ENCODE data around the gene C5orf46. TPM values are rescaled to one million over a fixed set of nuclear protein-coding genes. Genes with fewer than 3 reads are reported as not detected.
"Not testable (repeated sequence)": the region's sequence is repeated elsewhere in the genome, so short reads cannot be mapped to it uniquely, and the experiment has no call there.

Gene C5orf46
- not detected in 2 replicates for total RNA-seq

DNA sequence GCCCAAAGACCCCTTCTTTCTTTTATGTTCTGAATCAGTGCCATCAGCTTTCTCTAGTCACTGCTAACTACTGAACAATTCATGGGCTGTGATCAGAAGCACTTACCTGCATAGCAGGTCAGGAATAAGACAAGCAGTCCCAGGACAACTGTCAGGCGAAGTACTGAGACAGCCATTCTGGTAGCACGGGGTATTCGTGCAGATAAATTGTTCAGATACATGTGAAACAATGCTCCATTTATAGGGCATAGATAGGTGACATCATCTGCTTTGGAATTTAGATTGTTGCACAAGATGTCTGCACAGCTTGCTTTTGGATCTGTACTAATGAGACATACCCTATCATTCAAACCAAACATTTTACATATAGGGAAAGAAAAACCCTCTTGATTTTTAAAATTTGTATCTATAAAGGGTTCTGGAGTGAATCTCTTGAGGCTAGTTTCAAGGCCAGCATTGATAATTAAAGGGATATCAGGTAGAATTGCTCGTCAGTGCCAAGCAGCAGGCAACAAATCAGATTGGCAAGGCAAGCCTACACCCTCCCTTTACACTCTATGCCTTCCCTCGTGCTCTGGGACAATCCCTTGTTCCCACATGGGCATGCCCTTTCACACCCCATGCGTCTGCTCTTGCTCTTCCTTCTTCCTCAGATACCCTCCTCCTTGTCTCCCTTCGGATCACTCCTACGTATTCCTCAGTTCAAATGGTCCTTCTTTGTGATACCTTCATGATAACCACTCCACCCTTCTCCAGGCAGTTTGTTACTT lies at the start of gene C5orf46:
TSS of gene C5orf46 (minus strand) at position 213 of the 770 bp plus-strand sequence. CDS start at position 176, 37 bp downstream.
- peak in 1 of 2 donors; percentile 3 for DNase-seq (ENCODE audit: low read depth in 2 of 2)

DNA sequence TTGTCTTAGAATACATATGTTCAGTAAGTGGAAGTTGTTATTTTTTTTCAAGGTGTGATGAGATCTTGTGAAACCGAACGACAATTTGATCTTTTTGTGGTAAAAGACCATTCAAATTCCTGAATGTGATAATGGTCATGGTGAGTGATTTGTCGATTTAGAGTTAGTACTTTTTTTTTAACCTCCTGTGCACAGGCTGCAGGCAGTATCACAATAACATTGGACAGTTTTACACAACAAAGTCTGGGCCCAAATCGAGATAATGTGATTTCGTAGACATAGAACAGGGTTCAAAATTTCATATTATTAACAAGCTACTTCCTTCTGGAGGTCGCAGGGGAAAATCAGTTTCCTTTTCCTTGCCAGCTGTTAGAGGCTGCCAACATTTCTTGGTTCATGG lies 48.6 kb upstream of the C5orf46 start:
- peak in 1 of 2 donors; percentile 58 for DNase-seq (ENCODE audit: low read depth in 2 of 2)

DNA sequence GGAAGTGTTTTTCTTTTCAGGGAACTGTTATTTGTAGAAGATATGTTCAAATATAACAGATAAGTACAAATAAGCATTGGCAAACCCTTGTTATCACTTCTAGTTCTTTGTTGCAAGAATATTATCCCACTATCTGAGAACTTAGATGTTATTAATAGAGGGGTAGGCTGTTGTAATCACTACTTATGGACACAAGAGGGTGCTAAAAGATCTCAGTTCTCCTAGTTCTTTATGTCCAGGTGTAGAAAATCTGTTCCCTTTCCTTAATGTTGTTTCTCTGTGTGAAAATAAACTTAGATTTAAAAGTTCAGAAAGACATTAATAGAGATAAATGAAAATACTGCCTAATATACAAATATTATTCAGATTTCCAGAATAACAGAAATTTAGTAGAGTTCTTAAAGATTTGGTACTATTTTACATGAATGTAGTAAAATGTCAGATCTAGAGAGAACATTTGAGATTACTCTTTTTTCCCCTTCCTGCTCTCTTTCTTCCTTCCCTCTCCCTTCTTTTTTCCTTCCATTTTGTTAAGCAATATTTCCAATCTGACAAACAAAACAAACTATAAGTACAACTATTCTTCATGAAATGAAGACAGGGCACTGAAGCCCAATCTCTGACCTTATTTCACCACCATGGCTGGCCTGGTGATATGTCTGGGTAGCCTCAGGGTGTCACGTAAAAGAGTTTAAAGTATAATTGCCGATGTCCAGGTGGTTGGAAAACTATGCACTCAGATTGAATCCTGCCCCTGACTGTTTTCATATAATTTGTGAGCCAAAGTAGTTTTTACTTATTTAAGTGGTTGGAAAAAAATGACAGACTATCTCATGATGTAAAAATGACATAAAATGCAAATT lies 43.6 kb upstream of the C5orf46 start:
- DNase-seq (ENCODE audit: low read depth in 2 of 2) = peak; percentile 53 to 67

DNA sequence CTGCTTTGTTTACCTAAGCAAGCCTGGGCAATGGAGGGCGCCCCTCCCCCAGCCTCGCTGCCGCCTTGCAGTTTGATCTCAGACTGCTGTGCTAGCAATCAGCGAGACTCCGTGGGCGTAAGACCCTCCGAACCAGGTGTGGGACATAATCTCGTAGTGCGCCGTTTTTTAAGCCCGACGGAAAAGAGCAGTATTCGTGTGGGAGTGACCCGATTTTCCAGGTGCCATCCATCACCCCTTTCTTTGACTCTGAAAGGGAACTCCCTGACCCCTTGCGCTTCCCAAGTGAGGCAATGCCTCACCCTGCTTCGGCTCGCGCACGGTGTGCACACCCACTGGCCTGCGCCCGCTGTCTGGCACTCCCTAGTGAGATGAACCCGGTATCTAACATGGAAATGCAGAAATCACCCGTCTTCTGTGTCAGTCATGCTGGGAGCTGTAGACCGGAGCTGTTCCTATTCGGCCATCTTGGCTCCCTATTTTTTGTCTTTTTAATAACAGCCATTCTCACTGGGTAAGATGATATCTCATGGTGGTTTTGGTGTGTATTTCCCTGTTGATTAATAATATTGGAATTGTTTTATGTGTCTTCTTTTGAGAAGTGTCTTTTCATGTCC lies 40.4 kb upstream of the C5orf46 start:
- DNase-seq (ENCODE audit: low read depth in 2 of 2) = not testable (repeated sequence)

DNA sequence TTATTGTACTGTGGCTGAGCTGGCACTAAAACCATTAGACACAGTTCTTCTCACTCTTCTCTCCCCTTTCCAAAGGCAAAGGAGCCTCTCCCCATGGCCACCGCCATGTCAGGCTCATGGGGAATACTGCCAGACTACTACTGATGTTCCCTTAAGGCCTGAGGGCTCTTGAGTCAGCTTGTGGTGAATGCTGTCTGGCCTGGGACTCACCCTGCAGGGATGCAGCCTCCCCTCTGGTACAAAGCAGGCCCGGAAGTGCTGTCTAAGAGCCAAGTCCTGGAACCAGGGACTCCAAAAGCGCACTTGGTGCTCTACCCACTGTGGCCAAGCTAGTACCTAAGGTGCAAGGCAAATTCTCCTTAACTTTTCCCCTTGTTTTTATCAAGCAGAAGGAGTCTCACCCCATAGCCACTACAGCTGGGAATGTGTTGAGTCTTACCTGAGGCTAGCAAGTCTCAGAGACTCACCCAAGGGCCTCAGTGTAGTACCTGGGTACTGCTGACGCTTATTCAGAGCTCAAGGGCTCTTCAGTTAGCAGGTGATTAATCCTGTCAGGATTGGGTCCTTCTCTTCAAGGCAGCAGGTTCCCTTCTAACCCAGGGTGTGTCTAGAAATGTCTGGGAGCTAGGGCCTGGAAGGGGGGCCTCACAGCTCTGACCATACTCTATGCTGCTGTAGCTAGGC lies 33.2 kb upstream of the C5orf46 start:
- DNase-seq (ENCODE audit: low read depth in 2 of 2) = no peak

DNA sequence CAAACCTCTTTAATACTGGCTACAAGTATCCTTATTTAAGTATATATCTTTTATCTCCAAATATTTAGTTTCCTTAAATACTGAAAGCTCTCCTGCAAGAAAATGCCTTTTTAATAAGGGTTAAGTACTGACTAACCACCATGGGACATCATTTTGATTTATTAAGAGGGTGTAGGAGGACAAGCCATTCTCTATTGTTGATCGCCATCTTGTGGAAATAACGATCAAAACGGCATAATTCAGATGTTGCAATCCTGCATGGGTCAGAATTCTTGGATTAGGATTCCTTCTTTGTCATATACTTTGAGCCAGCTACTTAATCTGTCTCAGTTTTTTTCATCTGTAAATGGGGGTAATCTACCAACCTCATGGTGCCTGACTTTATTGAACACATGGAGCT lies 28.7 kb upstream of the C5orf46 start:
- peak; percentile 34 to 66 for DNase-seq (ENCODE audit: low read depth in 2 of 2)

DNA sequence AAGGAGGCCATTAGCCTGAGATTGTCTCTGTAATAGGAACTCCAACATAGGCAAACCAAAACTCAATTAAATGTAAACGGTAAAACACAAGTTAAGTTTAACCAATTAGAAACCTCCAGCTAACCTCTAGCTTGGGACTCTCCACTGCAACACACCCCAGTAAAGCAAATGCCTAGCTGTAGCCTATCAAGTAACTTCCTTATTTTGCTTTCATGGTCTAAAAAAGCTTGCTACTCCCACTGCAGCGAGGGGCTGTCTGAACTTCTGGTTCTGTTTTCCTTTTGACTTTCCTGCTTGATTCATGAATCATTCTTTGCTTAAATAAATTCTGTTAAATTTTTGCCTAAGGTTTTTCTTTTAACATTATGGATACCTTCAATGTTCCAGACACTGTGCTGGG lies 24.4 kb upstream of the C5orf46 start:
- DNase-seq (ENCODE audit: low read depth in 2 of 2) = no peak

DNA sequence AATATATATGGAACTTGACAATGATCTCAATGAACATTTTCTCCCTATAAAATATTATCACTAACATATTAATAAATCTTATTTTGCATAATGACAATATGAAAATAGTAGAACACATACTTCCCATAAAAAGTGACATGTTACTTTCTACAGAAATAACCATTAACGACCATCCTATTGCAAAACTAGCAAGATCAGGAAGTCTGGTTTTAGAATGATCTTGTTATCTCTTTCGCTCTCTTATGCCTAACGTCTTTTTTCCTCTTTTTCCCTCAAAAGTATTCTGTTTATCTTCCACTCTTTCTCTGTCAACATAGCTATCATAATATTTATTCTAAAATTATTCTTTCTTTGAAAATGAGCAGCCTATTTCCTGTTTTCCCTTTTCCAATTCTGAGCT lies 21.6 kb upstream of the C5orf46 start:
- DNase-seq (ENCODE audit: low read depth in 2 of 2) = no peak

DNA sequence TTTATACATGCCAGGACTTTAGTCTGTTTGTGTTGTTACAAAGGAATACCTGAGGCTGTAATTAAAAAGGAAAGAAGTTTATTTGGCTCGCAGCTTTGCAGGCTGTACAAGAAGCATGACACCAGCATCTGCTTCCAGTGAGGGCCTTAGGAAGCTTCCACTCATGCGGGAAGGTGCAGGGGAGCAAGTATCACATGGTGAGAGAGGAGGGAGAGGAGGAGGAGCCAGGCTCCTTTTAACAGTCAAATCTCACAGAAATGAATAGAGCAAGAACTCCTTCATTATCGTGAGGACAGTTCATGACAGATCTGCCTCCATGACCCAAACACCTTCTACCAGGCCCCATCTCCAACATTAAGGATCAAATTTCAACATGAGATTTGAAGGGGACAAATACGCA lies 18.7 kb upstream of the C5orf46 start:
- DNase-seq (ENCODE audit: low read depth in 2 of 2) = no peak

DNA sequence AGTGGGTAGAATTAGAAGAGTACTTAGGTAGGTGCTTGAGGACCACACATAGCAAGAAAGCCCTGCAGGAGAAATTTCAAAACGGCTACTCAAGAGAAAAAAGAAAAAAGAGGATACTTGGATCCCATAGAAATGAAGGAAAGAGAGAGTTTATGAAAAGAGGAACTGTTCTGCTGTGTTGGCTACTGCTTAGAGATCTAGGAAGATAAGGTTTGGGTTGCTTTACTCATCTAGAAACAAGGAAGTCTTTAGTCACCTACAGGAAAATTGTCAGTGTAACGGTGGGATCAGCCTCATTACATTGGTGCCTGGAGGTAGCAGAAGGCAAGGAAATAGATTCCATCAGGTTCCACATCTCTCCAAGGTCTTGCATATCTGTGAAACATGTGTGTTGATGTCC lies 14.8 kb upstream of the C5orf46 start:
- no peak for DNase-seq (ENCODE audit: low read depth in 2 of 2)

DNA sequence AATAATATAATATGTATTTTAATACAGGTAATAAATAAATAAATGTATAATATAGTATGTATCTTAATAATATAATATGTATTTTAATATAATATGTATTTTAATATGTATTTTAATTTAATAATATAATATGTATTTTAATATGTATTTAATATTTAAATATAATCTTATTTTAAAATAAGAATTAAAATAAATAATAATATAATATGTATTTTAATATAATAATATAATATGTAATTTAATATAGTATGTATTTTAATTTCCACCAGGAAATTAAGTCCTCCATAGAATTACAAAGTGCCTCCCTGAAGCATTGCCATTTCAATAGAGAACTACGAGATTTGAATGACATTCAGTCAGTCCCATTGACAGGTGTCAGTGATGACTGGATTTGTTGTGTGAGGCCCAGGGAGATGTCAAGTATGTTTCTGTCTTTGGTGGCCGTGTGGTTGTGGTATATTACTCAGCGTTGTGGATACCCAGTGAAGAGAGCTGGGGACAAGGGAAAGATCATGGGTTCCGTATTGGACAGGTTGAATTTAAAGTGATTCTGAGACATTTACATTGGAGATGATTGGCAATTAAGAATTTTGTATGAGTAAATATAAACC lies 14.2 kb upstream of the C5orf46 start:
- no peak for DNase-seq (ENCODE audit: low read depth in 2 of 2)

DNA sequence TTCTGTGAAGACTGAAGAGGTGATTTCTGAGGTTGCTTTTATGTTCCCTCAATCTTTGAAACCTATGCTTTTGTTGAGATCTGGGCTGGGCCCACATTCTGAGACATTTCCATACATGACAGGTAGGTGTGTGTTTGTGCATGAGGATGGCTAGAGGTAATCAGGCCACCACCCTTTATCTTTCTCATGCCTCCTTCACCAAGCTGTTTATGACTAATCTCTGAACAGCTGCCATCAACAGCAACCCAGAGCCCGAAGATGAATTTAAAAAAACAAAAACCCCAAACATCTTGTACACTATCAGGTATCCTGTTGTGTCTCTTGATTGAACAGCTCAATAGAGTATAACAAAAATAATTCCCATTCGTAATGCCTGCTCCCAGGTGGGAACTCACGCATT lies 12.6 kb upstream of the C5orf46 start:
- DNase-seq (ENCODE audit: low read depth in 2 of 2) = no peak

DNA sequence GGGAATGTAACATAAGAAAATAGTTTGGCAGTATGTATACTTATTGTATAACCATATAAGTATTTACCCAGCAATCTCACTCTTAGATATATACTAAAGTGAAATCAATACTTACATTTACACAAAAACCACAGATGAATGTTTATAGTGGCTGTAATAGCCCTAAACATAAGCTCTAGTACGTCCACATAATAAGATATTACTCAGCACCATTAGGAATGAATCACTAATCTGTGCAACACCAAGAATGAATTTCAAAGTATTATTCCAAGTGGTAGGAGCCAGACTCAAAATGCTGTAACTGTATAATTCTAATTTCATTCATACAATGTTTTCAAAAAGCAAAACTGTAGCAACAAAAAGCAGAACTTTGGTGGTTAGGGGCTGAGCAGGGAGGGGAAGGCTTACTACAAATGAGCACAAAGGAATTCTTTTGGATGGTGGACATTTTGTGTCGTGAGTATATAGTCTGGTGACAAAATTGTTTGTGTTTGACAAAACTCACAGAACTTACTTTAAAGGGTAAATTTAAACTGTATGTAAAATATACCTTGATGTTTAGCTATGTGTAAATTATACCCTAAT lies 11.9 kb upstream of the C5orf46 start:
- DNase-seq (ENCODE audit: low read depth in 2 of 2) = no peak

DNA sequence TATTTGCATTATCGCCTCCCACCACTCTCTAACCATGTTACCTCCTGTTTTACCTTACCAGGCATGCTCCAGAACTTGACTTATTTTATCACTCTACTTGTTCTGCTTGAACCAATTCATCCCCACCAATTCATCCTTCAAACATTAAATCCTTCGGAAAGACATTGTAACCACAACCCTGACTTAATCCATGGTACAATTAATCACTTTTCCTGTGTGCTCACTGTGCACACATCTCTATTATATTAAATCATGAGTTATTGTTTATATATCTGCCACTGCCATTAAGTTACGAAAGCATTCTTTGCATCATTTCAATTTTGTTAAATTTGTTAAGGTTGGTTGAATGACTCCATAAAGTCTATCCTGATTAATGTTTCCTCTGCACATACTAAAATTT lies 7.4 kb upstream of the C5orf46 start:
- DNase-seq (ENCODE audit: low read depth in 2 of 2) = peak in 1 of 2 donors; percentile 3

DNA sequence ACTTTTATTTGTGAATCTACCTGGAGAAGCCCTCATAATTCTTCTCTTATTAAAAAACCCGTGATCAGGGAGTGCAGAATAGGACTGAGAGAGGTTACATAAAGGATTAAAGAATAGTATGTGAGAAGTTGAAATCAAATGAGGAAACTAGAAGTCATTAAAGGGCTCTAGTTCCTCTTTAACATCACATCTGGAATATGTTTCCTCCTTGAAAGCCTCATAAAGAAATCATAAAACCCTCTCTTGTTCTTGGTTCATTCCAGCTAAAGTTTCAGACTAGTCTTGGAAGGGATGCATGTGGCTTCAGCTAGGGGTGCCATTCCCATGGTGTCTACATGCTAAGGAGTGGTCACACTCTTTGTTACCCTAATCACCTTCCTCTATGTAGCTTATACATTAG lies 5.7 kb upstream of the C5orf46 start:
- no peak for DNase-seq (ENCODE audit: low read depth in 2 of 2)

DNA sequence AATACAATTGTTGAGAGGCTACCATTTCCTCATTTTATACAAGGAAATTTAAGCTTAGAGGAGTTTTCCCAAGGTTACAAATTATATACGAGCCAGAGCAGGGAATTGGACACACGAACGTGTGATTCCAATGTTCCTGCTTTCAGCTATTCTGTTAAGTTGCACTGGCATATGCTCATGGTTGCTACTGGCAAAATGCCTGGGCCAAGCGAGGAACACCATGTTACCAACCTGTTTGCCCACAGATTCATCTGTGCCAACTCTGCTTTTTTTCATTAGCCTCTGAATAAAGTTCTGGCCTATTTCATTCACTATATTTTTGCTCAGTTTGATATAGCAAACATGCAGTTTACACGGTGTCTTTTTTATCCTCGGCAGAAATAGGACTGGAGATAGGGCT lies 5.1 kb upstream of the C5orf46 start:
- DNase-seq (ENCODE audit: low read depth in 2 of 2) = no peak

DNA sequence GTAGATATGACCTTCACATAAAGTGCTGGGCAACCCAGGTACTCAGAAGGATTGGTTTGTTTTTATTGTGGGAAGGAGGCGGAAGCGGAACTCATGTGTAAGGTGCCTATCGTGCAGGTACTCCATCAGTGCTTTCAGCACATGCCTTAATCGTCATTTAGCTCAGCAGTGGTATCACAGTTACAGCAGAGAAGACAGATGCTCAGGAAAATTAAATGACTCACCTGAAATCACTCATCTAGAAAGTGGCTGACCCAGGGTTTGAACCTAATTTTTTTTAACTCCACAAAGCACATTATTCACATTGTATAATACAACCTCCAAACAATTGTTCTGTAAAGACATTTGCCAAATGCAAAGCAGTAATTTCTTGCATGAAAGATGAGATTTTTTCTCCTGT lies 2.2 kb downstream of the C5orf46 start:
- DNase-seq (ENCODE audit: low read depth in 2 of 2) = no peak

DNA sequence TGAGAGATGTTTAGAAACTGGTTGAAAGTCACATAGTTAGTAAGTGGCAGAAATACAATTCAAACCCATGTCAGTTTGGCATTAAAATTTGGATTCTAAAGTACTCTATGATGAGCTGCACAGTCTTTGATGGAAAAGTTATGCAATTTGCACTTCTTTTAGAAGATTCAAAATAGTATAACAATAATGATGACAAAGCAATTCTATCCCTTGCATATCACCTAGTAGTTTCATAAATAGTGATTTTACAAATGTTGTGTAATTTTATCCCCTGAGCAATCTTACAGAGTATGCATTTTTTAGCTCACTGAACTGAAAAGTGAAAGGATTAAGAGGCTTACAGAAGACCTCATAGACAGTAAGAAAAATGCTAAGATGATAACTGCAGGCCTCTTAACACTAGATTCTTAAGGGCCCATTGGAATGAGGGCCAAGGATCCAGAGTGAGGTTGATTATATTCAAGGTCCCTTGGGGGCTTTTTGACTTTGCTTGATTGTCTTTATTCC lies 3.7 kb downstream of the C5orf46 start:
- no peak for DNase-seq (ENCODE audit: low read depth in 2 of 2)

DNA sequence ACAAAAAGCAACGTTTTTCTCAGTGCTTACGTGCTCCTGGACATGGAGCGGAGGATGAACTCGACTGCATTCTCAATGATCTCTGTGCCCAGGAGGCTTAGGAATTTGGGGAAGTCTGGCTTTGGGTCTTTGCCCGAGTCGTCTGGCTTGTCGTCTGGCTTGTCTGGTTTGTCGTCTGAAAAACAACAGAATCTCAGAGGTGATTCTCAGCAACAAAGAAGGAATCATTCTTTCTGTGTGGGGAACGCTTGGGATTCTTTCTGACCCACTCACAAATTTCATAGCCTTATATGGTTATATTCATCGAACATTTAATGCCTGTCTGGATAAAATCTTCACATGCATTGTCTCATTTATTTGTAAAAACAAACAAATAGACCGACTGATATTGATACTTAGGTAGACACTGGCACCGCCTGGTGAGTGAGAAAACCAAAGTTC lies 4.7 kb downstream of the C5orf46 start:
- no peak for DNase-seq (ENCODE audit: low read depth in 2 of 2)

DNA sequence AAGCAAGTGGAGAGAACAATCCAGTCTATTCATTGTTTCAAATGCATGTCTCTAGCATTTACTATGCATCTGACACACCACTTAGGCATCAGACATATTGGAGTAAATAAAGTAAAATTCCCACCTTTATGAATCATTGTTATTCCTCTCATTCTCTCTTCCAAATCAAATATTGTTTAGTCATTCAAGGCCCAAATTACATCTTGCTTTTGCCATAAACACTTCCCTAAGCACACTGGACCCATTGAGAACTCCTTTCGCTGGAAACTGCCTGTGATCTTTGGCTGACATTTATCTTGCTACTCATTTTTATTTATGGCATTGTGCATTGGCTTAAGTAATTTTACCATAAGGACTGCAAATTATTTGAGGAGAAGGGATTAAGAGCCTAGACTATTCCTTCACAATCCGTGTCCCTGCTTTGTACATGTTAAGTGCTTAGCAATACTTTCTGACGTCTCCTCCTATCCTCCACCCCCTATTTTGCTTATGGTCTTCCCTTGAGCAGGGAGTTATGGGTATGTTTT lies 7.4 kb downstream of the C5orf46 start:
- no peak for DNase-seq (ENCODE audit: low read depth in 2 of 2)

All from lung microvascular endothelial cell (primary cell).